Keratinocyte (primary cell): Measurements from ENCODE around the gene POLD3. TPM values are rescaled to one million over a fixed set of nuclear protein-coding genes. Genes with fewer than 3 reads are reported as not detected.

Source experiments
- DNase-seq: peaks from one replicate; pipeline ENCODE4 v3.0.0-alpha.2; 2011; ENCODE audit warnings: low read depth, missing footprints, low spot score
- FAIRE-seq: peaks from 2 replicates; lab custom pipeline; 2011; peaks lifted over from hg19 to GRCh38; lab: Jason Lieb, UNC
- H2AFZ ChIP-seq: 2 replicates; pipeline ENCODE4 v1.6.0; 2012; ENCODE audit warnings: low read length, control low read depth, inconsistent platforms; ENCODE audit not compliant: control insufficient read depth
- H3K27ac ChIP-seq: 2 replicates; pipeline ENCODE4 v1.5.1; 2011; ENCODE audit warnings: low read length; ENCODE audit not compliant: control insufficient read depth, insufficient read depth
- H3K27me3 ChIP-seq: 3 replicates; pipeline ENCODE4 v1.6.0; 2011; ENCODE audit warnings: low read length; ENCODE audit not compliant: control insufficient read depth, insufficient read depth; ENCODE audit errors: extremely low read depth
- H3K36me3 ChIP-seq, 2 experiments: 2 replicates in 1 of 2; 3 replicates in 1 of 2; pipeline ENCODE4 v1.5.1; 2011; ENCODE audit warnings: low read length in 2 of 2, mild to moderate bottlenecking in 1 of 2; ENCODE audit not compliant: control insufficient read depth in 2 of 2, insufficient read depth in 2 of 2; ENCODE audit errors: extremely low read depth in 1 of 2
- H3K4me1 ChIP-seq: 3 replicates; pipeline ENCODE4 v1.5.1; 2011; ENCODE audit warnings: low read length; ENCODE audit not compliant: control insufficient read depth, insufficient read depth; ENCODE audit errors: extremely low read depth
- H3K4me2 ChIP-seq: 3 replicates; pipeline ENCODE4 v1.6.0; 2011; ENCODE audit warnings: low read depth, low read length; ENCODE audit not compliant: control insufficient read depth, insufficient read depth; ENCODE audit errors: extremely low read depth
- H3K4me3 ChIP-seq, 3 experiments: fragments of 200-600 bp in 1 of 3; sonication (generic) in 1 of 3; 2 replicates in 2 of 3; 3 replicates in 1 of 3; pipeline ENCODE4 v1.5.1; 2011 to 2016; ENCODE audit warnings: low read length in 3 of 3, mild to moderate bottlenecking in 3 of 3, control low read depth in 2 of 3, inconsistent platforms in 1 of 3, low read depth in 1 of 3, mixed read lengths in 1 of 3, mixed run types in 1 of 3, moderate library complexity in 1 of 3; ENCODE audit not compliant: control insufficient read depth in 2 of 3, insufficient read depth in 2 of 3; ENCODE audit errors: extremely low read depth in 1 of 3
- H3K79me2 ChIP-seq: 2 replicates; pipeline ENCODE4 v1.6.0; 2012; ENCODE audit warnings: low read length; ENCODE audit not compliant: control insufficient read depth, insufficient read depth
- H3K9ac ChIP-seq: 3 replicates; pipeline ENCODE4 v1.6.0; 2011; ENCODE audit warnings: low read length; ENCODE audit not compliant: control insufficient read depth, insufficient read depth; ENCODE audit errors: extremely low read depth
- H3K9me1 ChIP-seq: 3 replicates; pipeline ENCODE4 v1.6.0; 2011; ENCODE audit warnings: low read length; ENCODE audit not compliant: control insufficient read depth, insufficient read depth; ENCODE audit errors: extremely low read depth
- H3K9me3 ChIP-seq: 2 replicates; pipeline ENCODE4 v1.5.1; 2012; ENCODE audit warnings: low read depth, low read length; ENCODE audit not compliant: control insufficient read depth
- H4K20me1 ChIP-seq: 3 replicates; pipeline ENCODE4 v1.6.0; 2011; ENCODE audit warnings: low read length; ENCODE audit not compliant: control insufficient read depth, insufficient read depth; ENCODE audit errors: extremely low read depth
- CTCF ChIP-seq, 3 experiments: IDR thresholded peaks in 1 of 3; conservative IDR thresholded peaks in 1 of 3; optimal IDR thresholded peaks in 1 of 3; 2 replicates in 2 of 3; 3 replicates in 1 of 3; pipeline versions ENCODE3 to v1.5.1; 2011; ENCODE audit warnings: low read length in 3 of 3, mild to moderate bottlenecking in 3 of 3, moderate library complexity in 2 of 3, control low read depth in 1 of 3, inconsistent platforms in 1 of 3; ENCODE audit not compliant: insufficient read depth in 2 of 3; ENCODE audit errors: extremely low read depth in 1 of 3
- EZH2 ChIP-seq: IDR thresholded peaks from one replicate; pipeline ENCODE4 v1.6.1; 2012; ENCODE audit warnings: inconsistent platforms, mild to moderate bottlenecking, low read length, moderate library complexity
- dilution Hi-C: fragments of 300-500 bp; cut with MboI; formaldehyde crosslinking; loops from one replicate; pipeline ENCODE4 v1.7.0; 2020; ENCODE audit warnings: low sequenced_read_pairs; ENCODE audit not compliant: extremely low pct_ligation_motif_present
- polyA minus RNA-seq, 3 experiments: library from RNA; depleted of rRNA, polyadenylated mRNA; stranded (reverse); fragments of >200 nt; gene quantifications; 1 replicate in 1 of 3; 2 replicates in 1 of 3; 3 replicates in 1 of 3; pipeline ENCODE4 v1.2.3, GENCODE V29; 2011
- polyA plus RNA-seq, 5 experiments: library from polyadenylated mRNA; depleted of rRNA in 3 of 5; stranded (reverse) in 3 of 5; stranded (forward) in 1 of 5; unstranded in 1 of 5; fragments of >200 nt; gene quantifications; 1 replicate in 1 of 5; 2 replicates in 3 of 5; 3 replicates in 1 of 5; pipeline versions ENCODE4 v1.2.1 to v1.2.3, GENCODE V29; 2011 to 2012; ENCODE audit warnings: missing spikeins in 2 of 5, low read depth in 1 of 5, low replicate concordance in 1 of 5

The POLD3 gene
- 9.1 to 16.7 TPM (median 12.0 TPM) in 3 replicates for polyA plus RNA-seq
- polyA plus RNA-seq (2011; ENCODE audit: low read depth) = 7.9 TPM
- polyA plus RNA-seq (2011; cell fraction: cytosol; rRNA removed) = 5.4 and 10.7 TPM in 2 replicates
- 13.8 and 17.4 TPM in 2 replicates for polyA plus RNA-seq (2011; cell fraction: nucleus; rRNA removed)
- polyA plus RNA-seq (2012; ENCODE audit: low replicate concordance) = 4.5 and 7.4 TPM in 2 replicates
- polyA minus RNA-seq = 11.6 to 26.3 TPM (median 15.4 TPM) in 3 replicates
- 4.4 TPM for polyA minus RNA-seq (2011; cell fraction: cytosol; rRNA and poly(A)+ RNA removed)
- polyA minus RNA-seq (2011; cell fraction: nucleus; rRNA and poly(A)+ RNA removed) = 3.2 and 9.3 TPM in 2 replicates

- H3K4me1 ChIP-seq = peaks cover 15% of the 10 kb centered on the region
- peak within 1 kb of the TSS; percentile 97 for H3K4me2 ChIP-seq
- no peaks in the 10 kb centered on the region for H3K9me1 ChIP-seq
- TF ChIP-seq EZH2 = no peak
- TF ChIP-seq CTCF (optimal IDR thresholded peaks at IDR 0.05 in 1 of 3, IDR thresholded peaks at IDR 0.05 in 1 of 3, conservative IDR thresholded peaks at IDR 0.05 in 1 of 3; ENCODE audit: extremely low read depth in 1 of 3, insufficient read depth in 2 of 3, low read length in 3 of 3) = no peak
- H2AFZ ChIP-seq = peak within 1 kb of the TSS; percentile 96
- dilution Hi-C loops = no loop called here
- DNase-seq (no peak), FAIRE-seq (no peak)
- H3K27ac ChIP-seq = peak within 1 kb of the TSS; percentile 88
- no peaks in the 10 kb centered on the region for H4K20me1 ChIP-seq
- H3K9me3 ChIP-seq = no peaks in the 10 kb centered on the region
- H3K4me3 ChIP-seq = peak within 1 kb of the TSS; percentile 93 to 100 (median 94)
- H3K27me3 ChIP-seq = no peaks in the 10 kb centered on the region
- H3K36me3 ChIP-seq = no peaks in the 10 kb centered on the region
- peak within 1 kb of the TSS; percentile 92 for H3K9ac ChIP-seq
- peaks cover 14% of the 10 kb centered on the region for H3K79me2 ChIP-seq
Measured at GRCh38 chr11:74592441-74593362, at the start of gene POLD3. TSS of gene POLD3 (plus strand) at chr11:74592582. CDS start at chr11:74592659, 77 bp downstream.

- no peaks in the 10 kb centered on the region for H3K9me1 ChIP-seq
- H4K20me1 ChIP-seq = no peaks in the 10 kb centered on the region
- H3K4me1 ChIP-seq = no peaks in the 10 kb centered on the region
- no peak for DNase-seq
- H3K4me2 ChIP-seq = no peak overlapping the region
- no peak overlapping the region for H3K4me3 ChIP-seq
- no peak for TF ChIP-seq EZH2
- TF ChIP-seq CTCF (optimal IDR thresholded peaks at IDR 0.05 in 1 of 3, IDR thresholded peaks at IDR 0.05 in 1 of 3, conservative IDR thresholded peaks at IDR 0.05 in 1 of 3; ENCODE audit: extremely low read depth in 1 of 3, insufficient read depth in 2 of 3, low read length in 3 of 3) = no peak
- peaks cover 19% of the 10 kb centered on the region for H3K27me3 ChIP-seq
- no peaks in the 10 kb centered on the region for H3K36me3 ChIP-seq
- dilution Hi-C loops = no loop called here
- no peaks in the 10 kb centered on the region for H3K79me2 ChIP-seq
- no peak overlapping the region for H3K9ac ChIP-seq
- no peak for FAIRE-seq
- H3K9me3 ChIP-seq = peaks cover 2% of the 10 kb centered on the region
- H3K27ac ChIP-seq = no peak overlapping the region
- H2AFZ ChIP-seq = no peak overlapping the region
Measured at GRCh38 chr11:74543991-74544390, 48.4 kb upstream of the POLD3 start.
